ENCODE data around the gene CTSK.

Gene CTSK

DNA sequence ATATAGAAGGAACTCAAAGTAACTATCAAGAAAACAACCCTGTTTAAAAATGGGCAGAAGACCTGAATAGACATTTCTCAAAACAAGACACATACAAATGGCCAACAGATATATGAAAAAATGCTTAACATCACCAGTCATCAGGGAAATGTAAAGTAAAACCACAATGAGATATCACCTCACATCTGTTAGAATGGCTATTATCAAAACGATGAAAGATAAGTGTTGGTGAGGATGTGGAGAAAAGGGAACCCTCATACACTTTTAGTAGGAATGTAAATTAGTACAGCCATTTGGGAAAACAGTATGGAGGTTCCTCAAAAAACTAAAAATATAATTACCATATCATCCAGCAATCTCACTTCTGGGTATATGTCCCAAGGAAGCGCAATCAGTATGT is 45.5 kb downstream of the CTSK start:
- no peak for DNase-seq (ENCODE audit: low read depth, low spot score)

DNA sequence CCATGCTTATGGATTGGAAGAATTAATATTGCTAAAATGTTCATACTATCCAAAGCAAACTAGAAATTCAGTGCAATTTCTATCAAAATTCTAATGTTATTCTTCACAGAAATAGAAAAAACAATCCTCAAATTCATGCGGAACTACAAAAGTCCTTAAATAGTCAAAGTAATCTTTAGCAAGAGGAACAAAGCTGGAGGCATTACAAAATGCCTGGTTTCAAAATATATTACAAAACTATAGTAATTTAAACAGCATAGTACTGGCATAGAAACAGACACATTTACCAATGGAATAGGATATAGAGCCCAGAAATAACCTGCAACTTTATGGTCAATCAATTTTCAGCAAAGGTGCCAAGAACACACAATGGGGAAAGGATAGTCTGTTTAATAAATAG is 46.3 kb downstream of the CTSK start:
- DNase-seq (ENCODE audit: low read depth, low spot score), result no peak

DNA sequence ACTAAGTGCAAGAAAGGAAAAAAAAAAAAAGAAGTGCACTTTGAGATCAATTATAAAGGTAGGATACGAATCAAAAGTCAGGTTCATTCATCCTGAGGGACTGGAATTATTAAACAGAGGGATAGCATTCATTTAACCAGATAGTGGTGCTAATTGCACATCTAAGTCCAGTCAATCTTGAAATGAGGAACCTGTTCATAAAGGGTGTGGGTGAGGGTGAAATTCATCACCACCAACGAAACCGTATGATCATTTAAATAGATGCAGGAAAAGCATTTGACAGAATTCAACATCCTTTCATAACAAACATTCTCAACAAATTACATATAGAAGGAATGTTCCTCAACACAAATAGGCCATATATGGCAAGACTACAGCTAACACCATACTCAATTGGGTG is 48.0 kb downstream of the CTSK start:
- DNase-seq (ENCODE audit: low read depth, low spot score), result no peak

DNA sequence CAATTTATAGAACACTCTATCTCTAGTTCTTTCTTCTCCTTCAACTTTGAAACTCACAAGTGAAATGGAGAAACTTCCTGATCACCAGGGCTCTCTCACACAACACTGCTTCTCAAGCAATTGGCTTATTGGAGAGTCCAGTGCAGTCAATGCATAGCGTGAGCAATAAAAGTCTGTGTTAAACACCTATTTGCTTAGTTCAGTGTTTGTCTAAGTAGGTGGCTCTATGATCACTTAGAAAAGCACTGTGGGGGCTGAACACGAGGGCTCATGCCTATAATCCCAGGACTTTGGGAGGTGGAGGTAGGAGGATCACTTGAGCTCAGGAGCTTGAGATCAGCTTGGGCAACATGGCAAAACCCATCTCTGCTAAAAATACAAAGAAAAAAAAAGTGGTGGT is 54.6 kb downstream of the CTSK start:
- DNase-seq (ENCODE audit: low read depth, low spot score), result no peak

DNA sequence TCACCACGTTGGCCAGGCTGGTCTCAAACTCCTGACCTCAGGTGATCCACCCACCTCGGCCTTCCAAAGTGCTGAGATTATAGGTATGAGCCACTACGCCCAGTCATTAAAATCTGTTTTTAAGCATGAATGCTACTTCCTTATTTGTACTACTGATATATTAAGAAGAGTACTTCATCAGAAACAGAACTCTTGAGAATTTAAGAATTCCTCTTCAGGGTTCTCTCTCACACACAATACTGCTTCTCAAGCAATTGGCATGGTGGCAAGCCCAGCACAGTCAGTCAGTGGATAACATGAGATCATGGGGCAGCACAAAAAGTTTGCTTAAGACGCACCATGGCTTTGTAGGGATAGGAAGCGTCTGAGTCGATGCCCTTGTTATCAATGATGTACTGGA is 56.6 kb downstream of the CTSK start:
- no peak for DNase-seq (ENCODE audit: low read depth, low spot score)

DNA sequence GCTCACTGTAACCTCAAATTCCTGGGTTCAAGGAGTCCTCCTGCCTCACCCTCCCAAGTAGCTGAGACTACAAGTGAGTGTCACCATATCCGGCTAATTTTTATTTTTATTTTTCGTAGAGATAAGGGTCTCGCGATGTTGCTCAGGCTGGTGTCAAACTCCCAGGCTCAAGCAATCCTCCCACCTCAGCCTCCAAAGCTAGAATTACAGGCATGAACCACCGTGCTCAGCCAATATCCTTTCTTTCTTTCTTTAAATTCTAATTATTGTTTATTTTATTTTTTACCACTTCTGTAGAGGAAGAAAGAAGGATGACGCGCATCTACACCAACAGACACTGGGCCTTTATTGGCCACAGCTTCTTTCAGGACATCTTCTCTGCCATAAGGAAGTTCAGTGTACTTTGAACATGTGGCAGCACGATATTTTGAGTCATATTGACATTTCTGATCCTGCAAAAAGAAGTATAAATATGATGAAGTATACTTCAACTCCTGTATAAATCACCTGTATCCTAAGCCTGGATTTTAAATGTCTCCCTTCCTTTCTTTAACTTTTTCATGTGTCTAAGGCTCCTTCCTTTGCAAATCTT is 58.2 kb downstream of the CTSK start:
- no peak for DNase-seq (ENCODE audit: low read depth, low spot score)

DNA sequence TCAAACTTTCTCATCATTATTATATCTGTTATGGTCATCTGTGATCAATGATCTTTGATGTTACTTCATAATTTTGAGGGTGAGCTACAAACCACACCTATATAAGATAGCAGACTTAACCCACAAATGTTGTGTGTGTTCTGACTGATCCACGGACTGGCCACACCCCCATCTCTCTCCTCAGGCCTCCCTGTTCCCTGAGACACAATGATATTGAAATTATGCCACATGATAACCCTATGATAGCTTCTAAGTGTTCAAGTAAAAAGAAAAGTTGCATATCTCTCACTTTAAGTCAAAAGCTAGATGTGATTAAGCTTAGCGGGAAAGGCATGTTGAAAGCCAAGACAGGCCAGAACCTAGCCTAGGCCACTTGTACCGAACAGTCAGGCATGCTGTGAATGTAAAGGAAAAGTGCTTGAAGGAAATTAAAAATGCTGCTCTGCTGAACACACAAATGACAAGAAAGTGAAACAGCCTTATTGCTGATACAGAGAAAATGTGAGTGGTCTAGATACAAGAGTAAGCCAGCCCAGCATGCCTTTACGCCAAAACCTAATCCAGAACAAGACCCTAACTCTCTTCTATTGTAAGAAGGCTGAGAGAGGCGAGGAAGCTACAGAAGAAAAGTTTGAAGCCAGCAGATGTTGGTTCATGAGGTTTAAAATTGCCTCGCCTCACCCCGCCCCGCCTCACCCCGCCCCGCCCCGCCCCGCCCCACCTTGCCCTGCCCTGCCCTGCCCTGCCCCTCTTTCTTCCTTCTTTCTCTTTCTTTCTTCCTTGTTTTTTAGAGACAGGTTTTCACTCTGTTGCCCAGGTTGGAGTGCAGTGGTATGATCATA is 59.0 kb downstream of the CTSK start:
- DNase-seq (ENCODE audit: low read depth, low spot score), result no peak

Measured in activated naive CD8-positive, alpha-beta T cell treated with anti-CD3 and anti-CD28 coated beads, Interleukin-2, amount 50 U/mL, for 16 hours (primary cell).